Left ventricle myocardium inferior (tissue), 1 donor: Measurements from ENCODE around the gene ACOX2. TPM values are rescaled to one million over a fixed set of nuclear protein-coding genes. Genes with fewer than 3 reads are reported as not detected.

Source experiments
- DNase-seq: peaks from one replicate; pipeline ENCODE4 v3.0.0-alpha.2; 2020
- H3K27ac ChIP-seq: fragments of 200-600 bp; replicated peaks from 2 replicates; pipeline ENCODE4 v1.8.0; 2021
- H3K27me3 ChIP-seq: fragments of 200-600 bp; 2 replicates; pipeline ENCODE4 v1.8.0; 2021; ENCODE audit warnings: low read depth
- H3K36me3 ChIP-seq: fragments of 200-600 bp; 2 replicates; pipeline ENCODE4 v1.8.0; 2021
- H3K4me1 ChIP-seq: fragments of 200-600 bp; 2 replicates; pipeline ENCODE4 v1.8.0; 2021
- H3K4me3 ChIP-seq: fragments of 200-600 bp; 2 replicates; pipeline ENCODE4 v1.8.0; 2021; ENCODE audit warnings: mild to moderate bottlenecking, moderate library complexity
- H3K9me3 ChIP-seq: fragments of 200-600 bp; replicated peaks from 2 replicates; pipeline ENCODE4 v1.8.0; 2021
- intact Hi-C: fragments of 100-400 bp; cut with micrococcal nuclease; formaldehyde crosslinking; loops from one replicate; pipeline ENCODE4 v1.11.0; 2022
- total RNA-seq: library from RNA; stranded (reverse); fragmentation: NEBNext Ultra II Directional; extraction: Animal tissue kit (Norgen Biotek cat#: 25700); gene quantifications from one replicate; pipeline ENCODE4 v1.2.1, GENCODE V29; 2021
- TF ChIP-seq, protein P1 (sequence below): fragments of 200-600 bp; IDR thresholded peaks from 2 replicates; pipeline ENCODE4 v1.8.0; 2021; ENCODE audit warnings: antibody characterized with exemption, mild to moderate bottlenecking, borderline replicate concordance
- donor health status: DM: no; HTN: yes; CAD: no; lungs with severe emphysema.

The ACOX2 gene
- total RNA-seq, 1 donor from 2014 or later = 37.2 TPM

DNA sequence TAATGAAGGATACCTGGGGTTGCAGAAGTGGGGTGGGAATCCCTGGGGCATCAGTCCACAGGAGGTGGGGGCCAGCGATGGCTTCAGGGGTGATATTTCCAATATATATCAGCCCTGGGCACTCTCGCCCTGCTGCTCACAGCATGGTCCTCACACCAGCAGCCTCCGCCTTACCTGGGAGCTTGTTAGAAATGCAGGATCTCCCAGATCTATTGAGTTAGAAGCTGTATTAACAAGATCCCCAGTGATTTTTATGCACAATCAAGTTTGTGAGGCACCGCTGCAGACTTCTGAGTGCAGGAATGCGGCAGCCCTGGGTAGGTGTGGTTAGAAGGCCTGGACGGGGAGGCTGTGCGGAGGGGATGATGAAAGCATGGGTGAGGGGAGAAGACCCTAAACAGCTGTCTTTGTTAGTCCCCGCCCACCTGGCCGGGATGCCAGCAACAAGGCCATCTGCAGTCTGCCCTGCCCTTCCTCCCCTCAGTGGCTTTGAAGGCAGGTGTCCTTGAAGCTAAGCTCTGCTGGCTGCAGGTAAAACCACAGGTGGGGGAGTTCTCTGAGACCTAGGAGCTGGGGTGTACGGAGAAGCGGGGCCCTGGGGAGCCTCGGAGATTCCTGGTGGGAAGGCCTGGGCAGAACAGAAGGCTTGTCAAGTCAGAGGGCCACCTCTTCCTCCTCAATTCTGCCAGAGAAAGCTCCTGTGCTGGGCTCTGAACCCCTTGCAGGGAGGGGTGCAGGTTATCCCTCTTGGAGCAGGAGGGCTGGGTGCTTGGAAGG, 28.8 kb upstream of the ACOX2 start:
- Histone ChIP-seq H3K36me3 (peaks cover 56% of the 10 kb centered on the region), H3K9me3 (no peaks in the 10 kb centered on the region), H3K27ac (no peak overlapping the region), H3K4me1 (peaks cover 46% of the 10 kb centered on the region), H3K4me3 (no peak overlapping the region), H3K27me3 (no peaks in the 10 kb centered on the region)
- TF ChIP-seq, protein P1, sequence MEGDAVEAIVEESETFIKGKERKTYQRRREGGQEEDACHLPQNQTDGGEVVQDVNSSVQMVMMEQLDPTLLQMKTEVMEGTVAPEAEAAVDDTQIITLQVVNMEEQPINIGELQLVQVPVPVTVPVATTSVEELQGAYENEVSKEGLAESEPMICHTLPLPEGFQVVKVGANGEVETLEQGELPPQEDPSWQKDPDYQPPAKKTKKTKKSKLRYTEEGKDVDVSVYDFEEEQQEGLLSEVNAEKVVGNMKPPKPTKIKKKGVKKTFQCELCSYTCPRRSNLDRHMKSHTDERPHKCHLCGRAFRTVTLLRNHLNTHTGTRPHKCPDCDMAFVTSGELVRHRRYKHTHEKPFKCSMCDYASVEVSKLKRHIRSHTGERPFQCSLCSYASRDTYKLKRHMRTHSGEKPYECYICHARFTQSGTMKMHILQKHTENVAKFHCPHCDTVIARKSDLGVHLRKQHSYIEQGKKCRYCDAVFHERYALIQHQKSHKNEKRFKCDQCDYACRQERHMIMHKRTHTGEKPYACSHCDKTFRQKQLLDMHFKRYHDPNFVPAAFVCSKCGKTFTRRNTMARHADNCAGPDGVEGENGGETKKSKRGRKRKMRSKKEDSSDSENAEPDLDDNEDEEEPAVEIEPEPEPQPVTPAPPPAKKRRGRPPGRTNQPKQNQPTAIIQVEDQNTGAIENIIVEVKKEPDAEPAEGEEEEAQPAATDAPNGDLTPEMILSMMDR = no peak
- no peak for DNase-seq
- intact Hi-C loops = no loop called here

DNA sequence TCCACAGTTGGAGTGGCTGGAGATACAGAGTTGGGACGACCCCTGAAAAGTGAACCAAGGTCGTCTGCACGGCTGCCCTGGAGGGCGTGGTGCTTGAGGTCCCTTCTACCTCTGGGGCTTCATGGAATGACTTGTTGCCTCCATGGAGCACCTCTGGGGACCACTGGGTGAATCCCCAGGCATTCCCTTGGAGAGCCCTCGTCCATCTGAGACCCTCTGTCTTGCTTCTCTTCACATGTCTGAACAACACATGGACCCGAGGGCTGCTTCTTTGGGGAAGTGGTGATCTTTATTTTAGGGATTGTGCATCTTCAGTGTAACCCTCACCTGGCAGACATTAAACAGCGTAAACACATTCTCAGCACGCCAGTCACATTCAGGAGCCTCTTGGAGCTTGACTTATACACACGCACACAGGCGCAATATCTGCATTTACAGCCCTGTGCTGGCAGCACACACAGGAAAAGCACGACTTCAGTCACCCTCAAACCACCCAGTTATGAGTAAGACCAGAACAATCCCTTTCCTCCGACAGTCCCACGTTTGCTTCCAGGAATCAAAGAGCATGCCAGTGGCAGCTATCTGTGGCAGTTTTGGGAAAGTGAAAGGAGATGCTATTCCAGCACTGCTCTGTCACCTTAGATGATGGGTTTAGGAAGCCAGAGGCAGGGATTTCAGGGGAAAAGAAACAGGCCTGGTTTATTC, 27.6 kb upstream of the ACOX2 start:
- Histone ChIP-seq H3K4me3 (no peak overlapping the region), H3K4me1 (peaks cover 37% of the 10 kb centered on the region), H3K27ac (no peak overlapping the region), H3K9me3 (no peaks in the 10 kb centered on the region), H3K27me3 (no peaks in the 10 kb centered on the region), H3K36me3 (peaks cover 55% of the 10 kb centered on the region)
- intact Hi-C loops = no loop called here
- TF ChIP-seq, protein P1 = no peak
- no peak for DNase-seq

DNA sequence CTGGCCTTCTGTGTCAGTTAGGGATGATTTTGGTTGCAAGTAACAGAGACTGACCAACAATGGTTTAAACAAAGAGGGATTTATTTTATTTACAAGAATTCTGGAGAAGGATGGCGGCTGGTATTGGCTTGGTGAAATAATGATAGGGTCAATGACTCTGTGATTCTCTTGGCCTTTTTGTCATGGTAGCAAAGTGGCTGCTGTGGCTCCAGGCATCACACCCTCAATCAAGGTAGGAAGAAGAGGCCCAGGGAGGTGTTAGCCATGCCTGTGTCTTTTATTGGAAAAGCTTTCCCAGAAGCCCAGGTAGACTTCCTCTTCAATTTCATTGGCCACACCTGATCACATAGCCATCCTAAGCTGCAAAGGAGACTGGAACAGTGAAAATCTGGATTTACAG, 27.1 kb upstream of the ACOX2 start:
- DNase-seq = no peak
- intact Hi-C loops = no loop called here
- Histone ChIP-seq H3K27ac (no peak overlapping the region), H3K4me3 (no peak overlapping the region), H3K9me3 (no peaks in the 10 kb centered on the region), H3K36me3 (peaks cover 51% of the 10 kb centered on the region), H3K4me1 (peaks cover 31% of the 10 kb centered on the region), H3K27me3 (no peaks in the 10 kb centered on the region)
- TF ChIP-seq, protein P1 = no peak

DNA sequence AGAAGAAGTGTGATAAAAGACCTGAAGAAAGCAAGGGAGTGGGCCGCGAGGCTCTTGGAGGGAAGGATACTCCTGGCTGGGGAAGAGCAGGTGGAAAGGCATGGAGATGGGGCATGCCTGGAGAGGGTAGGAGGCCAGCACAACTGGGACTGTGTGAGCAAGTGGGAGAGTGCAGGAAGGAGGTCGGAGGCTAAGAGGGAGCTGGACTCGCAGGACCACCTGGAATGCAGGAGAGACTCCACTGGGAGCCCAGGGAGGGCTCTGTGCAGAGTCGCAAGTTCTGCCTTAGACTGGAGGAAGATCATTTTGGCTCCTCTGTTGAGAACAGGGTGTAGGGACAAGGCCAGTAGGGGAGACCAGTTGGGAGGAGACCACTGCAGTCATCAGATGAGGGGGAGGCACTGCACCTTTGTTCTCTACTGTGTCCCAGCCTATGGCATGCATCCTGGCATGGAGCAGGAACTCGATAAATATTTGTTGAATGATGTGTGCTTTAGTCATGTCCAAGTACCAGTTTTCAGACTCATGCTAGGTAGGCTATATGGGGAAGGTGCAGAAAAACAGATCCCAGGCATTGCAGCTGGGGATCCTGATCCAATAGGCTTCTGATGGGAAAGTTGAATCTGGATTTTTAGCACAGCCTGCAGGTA, 26.5 kb upstream of the ACOX2 start:
- H3K27me3 ChIP-seq = no peaks in the 10 kb centered on the region
- H3K4me3 ChIP-seq = no peak overlapping the region
- intact Hi-C loops = no loop called here
- TF ChIP-seq, protein P1 = no peak
- H3K27ac ChIP-seq = no peak overlapping the region
- H3K4me1 ChIP-seq = peaks cover 26% of the 10 kb centered on the region
- H3K36me3 ChIP-seq = peaks cover 51% of the 10 kb centered on the region
- no peak for DNase-seq
- no peaks in the 10 kb centered on the region for H3K9me3 ChIP-seq

DNA sequence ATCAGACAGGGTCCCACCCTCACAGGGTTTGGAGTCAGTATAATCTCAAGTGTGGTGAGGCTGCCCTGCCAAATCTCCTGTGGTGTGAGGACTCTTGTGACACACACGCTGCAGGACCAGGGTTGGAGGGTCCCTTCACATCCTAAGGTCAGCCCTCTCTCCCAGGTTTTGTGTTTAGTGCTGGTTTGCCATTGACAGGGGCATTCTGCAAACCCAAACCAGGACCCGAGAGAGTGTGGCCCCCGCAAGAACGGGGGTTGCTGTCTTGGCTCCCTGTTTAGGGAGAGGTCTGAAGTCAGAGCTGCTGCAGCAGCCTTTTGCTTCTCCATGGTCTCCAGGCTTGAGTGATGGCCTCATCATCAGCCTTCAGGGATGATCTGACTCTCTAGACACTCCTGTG, 25.5 kb upstream of the ACOX2 start:
- Histone ChIP-seq H3K9me3 (no peaks in the 10 kb centered on the region), H3K27ac (no peak overlapping the region), H3K36me3 (peaks cover 48% of the 10 kb centered on the region), H3K27me3 (no peaks in the 10 kb centered on the region), H3K4me3 (no peak overlapping the region), H3K4me1 (peaks cover 17% of the 10 kb centered on the region)
- TF ChIP-seq, protein P1 = no peak
- intact Hi-C loops = no loop called here
- DNase-seq = no peak
